Breast epithelium (tissue), 3 donors: Measurements from ENCODE around the gene CCNH.

Experiments
- POLR2A ChIP-seq: fragments of 450-650 bp; IDR thresholded peaks from one replicate; pipeline ENCODE4 v1.6.1; 2016; ENCODE audit warnings: antibody characterized with exemption, mild to moderate bottlenecking, moderate library complexity
- POLR2AphosphoS5 ChIP-seq, 3 donors: sonication (generic); formaldehyde crosslinking; IDR thresholded peaks; one replicate each; pipeline ENCODE4 v1.6.1; 2017; ENCODE audit warnings: antibody characterized with exemption in 3 of 3

GRCh38 chr5:87403409-87403808, 9.3 kb downstream of the CCNH start:
- no peak for TF ChIP-seq POLR2AphosphoS5 (IDR thresholded peaks at IDR 0.05)
- no peak for TF ChIP-seq POLR2A
